Activated T-cell treated with anti-CD3 and anti-CD28 coated beads for 4 hours (primary cell): ENCODE data around the gene FAT2.

Experiments
- DNase-seq: peaks from one replicate; pipeline ENCODE4 v3.0.0-alpha.2; 2020

FAT2 gene, protein sequence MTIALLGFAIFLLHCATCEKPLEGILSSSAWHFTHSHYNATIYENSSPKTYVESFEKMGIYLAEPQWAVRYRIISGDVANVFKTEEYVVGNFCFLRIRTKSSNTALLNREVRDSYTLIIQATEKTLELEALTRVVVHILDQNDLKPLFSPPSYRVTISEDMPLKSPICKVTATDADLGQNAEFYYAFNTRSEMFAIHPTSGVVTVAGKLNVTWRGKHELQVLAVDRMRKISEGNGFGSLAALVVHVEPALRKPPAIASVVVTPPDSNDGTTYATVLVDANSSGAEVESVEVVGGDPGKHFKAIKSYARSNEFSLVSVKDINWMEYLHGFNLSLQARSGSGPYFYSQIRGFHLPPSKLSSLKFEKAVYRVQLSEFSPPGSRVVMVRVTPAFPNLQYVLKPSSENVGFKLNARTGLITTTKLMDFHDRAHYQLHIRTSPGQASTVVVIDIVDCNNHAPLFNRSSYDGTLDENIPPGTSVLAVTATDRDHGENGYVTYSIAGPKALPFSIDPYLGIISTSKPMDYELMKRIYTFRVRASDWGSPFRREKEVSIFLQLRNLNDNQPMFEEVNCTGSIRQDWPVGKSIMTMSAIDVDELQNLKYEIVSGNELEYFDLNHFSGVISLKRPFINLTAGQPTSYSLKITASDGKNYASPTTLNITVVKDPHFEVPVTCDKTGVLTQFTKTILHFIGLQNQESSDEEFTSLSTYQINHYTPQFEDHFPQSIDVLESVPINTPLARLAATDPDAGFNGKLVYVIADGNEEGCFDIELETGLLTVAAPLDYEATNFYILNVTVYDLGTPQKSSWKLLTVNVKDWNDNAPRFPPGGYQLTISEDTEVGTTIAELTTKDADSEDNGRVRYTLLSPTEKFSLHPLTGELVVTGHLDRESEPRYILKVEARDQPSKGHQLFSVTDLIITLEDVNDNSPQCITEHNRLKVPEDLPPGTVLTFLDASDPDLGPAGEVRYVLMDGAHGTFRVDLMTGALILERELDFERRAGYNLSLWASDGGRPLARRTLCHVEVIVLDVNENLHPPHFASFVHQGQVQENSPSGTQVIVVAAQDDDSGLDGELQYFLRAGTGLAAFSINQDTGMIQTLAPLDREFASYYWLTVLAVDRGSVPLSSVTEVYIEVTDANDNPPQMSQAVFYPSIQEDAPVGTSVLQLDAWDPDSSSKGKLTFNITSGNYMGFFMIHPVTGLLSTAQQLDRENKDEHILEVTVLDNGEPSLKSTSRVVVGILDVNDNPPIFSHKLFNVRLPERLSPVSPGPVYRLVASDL (N-terminal part only)

DNA sequence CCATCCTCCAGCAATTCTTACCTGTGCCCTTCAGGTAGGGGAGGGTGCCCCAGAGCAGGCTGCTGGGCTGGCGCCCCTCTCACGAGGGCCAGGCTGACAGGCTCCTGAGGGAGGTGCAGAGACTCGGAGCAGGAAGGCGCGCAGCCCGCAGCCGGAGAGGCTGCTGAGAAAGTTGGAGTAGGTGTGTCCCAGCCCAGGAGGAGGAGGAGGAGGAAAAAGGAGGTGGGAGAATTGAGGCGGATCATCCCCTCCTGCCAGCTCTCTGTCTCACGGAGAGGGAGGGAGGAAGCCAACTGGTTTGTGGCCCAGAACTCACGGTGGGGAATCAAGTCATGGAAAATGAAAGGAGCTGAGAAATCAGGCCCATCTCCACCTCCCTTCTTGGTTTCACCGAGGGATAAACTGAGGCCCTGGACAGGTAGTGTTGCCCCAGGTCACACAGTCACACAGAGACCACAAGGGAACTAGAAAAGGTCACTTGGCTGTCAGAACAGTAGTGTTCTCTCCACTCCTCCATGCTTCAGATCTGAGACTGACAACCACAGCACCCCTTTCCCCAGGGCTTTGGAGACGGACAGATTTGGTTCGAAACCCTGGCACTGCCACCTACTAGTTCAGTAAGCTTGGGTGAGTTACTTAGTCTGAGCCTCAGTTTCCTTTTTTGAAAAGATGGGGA lies at the start of gene FAT2:
TSS of gene FAT2 (minus strand) at position 188 of the 676 bp plus-strand sequence. CDS start 22,400 bp downstream, outside the sequence.
- DNase-seq = no peak

DNA sequence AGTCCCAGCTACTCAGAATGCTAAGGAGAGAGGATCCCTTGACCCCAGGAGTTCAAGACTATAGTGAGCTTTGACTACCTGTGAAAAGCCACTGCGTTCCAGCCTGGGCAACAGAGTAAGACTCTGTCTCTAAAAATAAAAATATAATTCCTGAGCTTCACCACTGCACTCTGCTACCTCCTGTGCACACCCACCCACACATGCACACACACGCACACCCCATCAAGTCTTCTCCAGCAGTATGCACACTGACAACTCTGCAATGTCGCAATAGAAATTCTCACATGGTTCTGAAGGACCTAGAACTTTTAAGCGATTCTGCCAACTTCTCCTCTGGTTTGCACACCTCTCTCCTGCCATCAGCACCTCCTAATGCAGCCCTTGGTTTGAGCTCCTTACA lies 47.5 kb upstream of the FAT2 start:
- DNase-seq = no peak

DNA sequence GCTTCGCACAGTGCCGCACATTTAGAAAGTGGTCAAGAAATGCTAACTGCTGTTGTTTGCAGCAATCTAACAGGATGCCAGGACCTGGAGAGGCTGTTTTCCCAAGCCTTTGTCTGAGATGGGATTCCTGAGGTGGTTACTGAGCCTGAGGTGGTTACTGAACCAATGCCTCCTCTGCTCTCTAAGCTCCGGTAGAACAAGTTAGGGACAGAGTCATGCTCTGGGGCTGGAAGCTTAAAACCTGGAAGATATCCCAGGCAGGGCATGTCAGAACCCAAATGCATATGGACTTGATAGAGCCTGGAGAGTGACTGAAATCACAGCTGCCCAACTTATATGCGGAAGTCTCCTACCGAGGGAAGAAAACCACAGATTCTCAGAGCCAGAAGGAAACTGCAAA lies 46.5 kb upstream of the FAT2 start:
- DNase-seq = no peak

DNA sequence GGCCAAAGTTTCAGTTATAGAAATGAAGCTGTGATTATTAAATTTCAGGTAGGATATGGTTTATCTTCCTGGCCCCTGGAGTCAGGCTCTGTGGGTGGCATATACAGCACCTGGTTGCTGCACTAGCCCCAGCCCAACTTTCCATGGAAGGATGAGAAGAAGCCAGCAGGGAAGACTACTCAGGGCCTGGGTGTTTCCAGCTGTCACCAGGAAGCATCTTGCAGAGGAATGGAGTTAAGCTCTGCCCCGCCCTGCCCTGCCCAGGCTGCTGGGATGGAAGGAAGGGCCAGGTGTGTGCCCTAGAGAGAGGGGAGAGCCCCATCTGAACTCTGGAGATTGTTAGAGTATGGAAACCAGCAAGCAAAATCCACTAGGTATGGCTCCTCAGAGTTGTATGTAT lies 42.8 kb upstream of the FAT2 start:
- DNase-seq = no peak

DNA sequence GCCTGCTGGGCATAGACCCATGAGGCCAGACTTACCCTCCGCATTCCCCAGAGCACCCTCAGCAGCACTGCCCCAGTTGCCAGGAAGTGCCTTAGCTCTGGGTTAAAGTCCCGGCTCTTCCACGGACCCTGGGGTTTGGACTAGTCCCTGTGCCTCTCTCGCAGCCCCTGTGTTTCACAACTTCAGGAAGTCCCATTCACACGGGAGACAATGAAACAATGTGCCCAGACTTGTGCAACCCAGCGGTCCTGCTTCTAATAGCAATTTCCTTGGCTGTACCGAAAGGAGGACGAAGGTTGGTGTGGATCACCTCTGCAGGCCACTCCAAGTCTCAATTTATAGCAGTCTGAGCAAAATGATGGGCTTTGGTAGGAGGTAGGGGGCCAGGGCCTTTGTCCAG lies 41.8 kb upstream of the FAT2 start:
- DNase-seq = no peak

DNA sequence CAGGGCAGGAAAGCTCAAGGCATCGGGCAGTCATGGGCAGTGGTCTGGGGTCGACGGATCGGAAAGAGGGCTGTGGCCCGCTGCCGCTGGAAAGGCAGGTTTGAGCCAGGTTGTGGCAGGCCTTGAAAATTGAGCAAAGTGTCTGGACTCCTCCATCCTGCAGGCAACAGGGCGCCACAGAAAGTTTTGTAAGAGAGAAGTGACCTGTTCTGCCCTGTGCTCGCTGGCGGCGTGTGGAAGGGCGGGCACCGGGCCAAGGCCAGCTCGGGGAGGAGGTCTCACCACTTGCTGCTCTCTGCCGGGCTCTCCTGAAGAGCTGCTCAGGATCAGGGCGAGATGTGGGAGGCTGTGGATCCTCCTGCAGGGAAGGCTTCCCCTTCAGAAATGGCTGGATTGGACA lies 41.4 kb upstream of the FAT2 start:
- DNase-seq = no peak

DNA sequence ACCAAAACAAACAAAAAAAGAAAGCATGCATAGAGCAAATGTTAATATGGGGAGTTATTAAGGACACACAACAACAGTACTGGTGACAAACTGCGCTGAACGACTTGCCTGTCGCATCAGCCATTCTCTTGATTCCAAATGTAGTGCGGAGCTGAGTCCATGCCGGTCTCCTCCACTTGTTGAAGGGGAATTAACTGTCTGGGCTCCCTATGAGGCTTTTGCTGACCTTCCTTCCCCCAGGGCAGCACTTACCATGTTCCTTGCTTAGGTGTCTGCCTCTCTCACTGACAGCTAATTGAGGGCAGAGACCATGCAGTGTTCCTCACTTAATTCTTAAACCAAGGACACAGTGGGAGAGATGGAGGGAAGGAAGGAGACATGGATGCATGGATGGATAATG lies 40.8 kb upstream of the FAT2 start:
- no peak for DNase-seq

DNA sequence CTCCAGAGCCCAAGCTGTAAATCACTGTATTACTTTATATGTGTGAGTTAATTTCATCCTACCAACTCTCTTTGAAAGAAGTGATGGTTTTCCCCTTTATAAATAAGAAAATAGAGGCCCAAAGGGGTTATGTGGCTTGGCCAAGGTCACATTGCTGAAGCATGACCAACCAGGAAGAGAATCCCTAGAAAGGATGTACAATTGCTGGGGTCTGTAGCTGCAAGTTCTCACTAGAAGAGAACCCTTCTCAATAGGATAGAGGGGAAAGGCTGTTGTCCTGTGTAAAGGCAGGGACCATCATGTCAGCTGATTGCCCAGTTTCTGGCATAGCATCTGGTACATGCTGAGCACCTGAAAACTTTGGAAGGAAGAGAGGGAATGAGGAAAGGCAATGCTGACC lies 39.0 kb upstream of the FAT2 start:
- DNase-seq = no peak

DNA sequence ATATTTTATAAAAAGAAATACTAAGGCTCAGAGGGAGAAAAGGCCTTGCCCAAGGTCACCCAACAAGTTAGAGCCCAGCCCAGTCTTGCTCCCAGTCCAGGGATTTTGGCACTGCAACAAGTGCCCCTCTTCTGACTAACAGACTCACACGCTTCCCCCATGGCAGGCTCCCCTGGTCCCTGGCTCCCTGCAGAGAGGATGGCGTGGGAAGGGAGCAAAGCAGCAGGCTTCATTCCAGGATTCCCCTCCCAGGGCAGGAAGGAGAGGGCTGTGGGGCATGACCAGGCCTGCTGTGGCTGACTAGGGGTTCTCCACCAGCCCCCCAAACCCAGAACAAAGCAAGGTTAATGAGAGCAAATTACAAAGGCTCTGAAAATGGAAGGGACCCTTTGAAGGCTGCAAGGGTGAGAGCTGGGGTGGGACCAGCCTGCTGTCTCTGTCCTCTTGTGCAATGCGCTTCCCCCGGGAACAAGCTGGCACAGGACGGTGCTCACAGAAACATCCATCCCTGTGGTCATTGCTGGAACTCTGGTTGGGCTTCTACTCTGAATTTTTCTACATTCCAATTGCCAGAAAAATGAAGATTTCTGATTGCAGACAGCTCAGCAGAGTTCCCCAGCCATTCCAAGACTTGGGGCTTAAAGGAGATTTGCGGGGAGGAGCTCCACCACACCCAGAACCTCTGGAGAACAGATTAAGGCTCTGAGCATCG lies 37.1 kb upstream of the FAT2 start:
- DNase-seq = no peak

DNA sequence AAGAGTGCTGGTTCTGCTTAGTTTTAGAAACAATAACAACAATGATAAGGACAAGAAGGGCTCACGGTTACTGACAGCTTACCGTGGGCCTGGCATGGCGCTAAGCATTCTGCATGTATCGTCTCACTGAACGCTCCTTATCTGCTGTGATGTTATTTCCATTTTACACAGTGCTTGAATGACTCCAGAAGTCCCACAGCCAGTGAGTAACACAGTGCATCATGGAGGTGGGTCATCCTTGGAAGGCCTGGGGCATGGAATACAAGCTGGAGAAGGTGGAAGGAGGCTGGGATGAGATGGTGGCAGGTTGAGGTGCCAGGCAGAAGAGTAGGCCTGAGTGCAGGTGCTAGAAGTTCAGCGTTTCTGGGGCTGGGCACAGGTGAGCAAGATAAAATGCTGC lies 36.5 kb upstream of the FAT2 start:
- no peak for DNase-seq

DNA sequence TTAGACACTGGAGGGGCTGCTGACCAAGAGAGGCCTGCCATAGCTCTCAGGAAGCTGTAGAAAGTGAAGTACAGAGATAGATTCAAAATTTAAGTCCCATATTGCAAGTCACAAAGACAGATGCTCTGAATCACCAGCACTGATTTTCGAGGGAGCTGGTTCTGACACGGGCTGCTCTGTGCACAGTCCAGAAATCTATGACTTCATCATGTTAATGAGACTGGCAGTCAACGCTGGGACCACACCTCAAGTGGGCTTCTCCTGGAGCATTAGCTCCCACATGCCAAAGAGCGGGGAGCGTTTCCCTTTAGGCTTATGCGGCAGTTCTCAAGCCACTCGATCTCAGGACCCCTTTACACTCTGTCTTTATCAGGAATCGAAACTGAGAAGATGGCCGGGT lies 34.2 kb upstream of the FAT2 start:
- DNase-seq = no peak

DNA sequence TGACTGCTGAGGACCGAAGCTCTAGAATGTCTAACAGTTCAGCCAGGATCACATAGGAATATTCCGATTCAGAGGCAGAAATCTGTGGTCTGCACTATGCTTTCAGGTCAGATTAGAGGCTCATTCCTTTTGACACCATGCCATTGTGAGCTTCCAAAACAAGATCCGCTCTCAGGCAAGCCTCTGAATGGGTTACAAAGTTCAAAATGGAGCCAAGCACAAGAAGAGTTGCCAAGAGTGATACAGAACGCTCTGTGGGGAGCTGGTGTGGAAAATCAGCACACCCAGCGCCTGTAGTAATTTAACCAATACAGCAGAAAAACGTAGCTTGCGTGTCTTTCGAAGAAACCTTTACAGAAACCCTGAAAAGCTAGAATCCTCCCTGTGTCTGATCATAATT lies 33.3 kb upstream of the FAT2 start:
- DNase-seq = no peak

DNA sequence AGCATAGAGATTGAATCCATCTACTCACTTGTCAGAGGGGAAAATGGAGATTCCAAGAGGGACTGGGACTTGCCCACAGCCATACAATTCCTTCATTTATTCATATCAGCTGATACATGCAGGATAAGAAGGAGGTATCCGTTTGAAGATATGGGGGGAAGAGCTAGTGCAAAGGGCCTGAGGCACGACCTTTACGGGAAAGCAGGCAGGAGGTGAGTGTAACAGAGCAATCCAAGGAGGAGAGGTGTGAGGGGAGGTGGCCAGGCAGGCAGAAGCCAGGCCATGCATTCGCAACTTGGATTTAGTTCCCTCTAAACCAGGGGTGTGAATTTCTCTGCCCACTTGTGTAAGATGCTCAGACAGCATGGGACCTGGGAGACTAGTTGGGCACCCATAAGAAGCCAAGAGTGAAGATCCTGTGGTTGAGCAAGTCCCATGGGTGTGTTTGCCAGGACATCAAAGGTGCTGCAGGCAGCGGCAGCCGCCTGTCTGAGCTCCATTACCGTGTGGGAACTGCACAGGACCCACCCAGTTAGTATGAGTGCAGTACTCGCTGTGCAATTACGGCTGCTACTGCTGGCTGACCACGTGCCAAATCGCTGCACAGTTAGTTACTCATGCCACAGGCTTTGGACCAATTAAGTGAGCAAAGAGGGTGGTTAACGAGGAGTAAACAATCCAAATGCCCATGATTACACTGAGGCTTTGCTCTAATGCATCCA lies 31.4 kb upstream of the FAT2 start:
- no peak for DNase-seq

DNA sequence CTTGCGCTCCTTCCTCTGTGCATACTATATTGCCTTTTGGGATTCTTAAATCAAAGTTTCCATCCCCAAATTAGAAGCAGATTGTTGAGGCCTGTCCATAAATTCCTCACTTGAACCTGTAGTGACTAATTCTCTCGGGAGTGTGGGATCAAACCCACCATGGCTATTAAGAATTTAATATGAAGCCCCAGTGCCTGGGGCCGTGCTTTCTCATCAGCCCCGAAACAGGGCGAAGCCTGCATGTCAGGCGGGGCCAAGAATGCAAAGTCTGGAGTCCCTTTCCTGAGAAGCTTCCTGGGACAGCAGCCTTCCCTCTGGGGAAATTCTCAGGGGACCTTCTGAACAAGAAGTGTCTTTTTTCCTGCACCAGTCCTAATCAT lies 29.3 kb upstream of the FAT2 start:
- no peak for DNase-seq

DNA sequence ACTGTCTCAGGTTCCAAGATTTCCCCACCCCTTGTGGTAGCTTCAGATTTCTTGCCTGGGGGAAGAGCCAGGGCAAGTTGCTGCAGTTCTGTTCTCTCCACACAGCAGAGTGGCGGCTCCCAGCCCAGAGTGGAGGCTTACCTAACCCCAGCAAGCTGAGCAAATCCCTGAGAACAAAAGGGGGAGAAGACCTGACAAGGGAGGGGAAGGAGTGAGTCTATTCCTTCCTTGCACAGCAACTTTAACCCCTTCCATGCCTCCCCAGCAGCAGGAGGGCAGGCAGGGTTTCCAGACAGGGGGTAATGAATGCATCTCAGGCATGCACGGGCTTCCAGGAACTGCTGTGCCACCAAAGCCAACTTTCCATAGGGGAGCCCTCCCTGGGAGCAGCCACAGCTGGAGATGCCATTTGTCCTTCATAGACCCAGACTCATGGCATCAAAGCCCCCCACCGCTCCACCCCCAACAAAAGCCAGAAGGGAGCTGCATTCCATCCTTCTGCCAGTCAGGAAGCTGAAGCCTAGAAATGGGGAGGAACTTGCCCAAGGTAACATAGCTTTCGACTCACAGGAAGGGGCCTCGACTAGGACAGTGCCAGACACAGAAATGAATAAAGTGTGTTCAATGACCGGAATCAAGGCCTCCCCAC lies 28.8 kb upstream of the FAT2 start:
- DNase-seq = no peak

DNA sequence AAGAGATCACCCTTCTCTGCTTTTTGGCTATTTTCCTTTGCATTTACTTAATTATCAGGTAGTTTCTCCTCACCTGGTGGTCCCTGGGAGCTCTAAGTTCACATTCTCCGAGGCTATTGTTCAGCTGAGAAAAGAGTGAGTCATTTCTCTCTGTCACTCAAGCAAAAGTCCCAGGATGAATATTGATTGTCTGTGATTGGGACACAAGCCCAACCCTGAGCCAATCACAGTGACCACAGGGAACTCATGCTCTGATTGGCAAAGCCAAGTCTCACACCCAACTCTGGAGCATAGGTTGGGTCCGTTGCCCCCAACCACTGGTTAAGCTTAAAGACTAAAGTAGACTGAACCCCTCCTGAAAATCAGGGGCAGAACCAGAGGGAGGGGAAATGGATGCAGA lies 27.8 kb upstream of the FAT2 start:
- DNase-seq = no peak

DNA sequence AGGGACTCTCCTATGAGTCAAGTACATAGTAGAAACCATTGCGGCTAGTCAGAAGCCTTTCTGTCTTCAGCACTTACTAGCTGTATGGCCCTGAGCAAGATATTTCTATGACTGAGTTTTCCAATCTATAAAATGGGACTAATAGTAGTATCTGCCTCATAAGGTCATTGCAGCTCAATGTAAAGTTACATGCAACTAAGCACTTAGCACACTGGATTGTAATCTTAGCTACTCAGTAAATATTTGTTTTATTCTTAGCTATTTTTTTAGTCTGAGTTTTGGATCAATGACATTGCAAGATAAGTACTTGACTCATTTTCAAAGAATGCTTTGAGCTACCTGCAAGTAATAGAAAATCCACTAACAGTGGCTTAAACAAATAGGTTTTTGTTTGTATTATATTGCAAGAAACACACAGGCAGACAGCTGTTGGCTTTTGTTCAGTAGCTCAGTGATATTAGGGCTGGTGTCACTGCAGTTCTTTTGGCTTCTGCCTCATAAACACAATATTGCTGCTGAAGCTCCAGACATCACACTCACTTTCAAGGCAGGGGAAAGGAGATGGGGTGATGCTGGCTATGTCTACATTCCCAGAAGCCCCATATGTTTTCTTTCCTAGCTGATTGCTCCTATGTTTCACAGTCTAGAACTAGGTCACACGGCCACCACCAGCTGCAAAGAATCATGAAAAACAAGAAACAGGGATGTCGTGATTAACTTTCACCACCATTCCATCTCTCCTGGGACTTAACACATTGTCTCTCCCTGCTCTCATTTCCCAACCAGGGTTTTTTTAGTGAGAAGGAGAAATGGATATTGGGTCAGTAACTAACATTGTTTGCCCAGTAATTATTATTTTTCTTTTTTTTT lies 26.9 kb upstream of the FAT2 start:
- no peak for DNase-seq

DNA sequence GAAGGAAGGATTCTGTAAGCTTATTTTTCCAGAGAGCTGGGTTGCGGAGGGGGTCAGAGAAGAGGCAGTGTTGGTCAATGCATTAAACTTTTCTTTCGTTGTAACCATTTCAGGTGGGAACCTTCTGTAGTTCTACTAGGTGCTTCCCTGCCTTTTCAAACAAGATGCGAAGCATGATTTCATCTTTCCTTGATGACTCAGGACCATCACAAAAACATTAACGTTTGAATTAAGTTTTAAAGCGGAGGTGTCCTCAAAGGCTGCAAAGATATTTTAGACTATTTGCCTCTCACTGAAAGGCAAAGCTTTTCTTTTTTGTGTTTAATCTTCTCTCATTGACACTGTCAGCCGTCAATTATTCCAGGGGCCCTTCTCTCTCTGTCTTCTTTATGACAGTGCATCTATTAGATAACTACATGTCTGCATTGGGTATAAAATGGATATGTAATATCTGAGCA lies 26.3 kb upstream of the FAT2 start:
- DNase-seq = no peak

DNA sequence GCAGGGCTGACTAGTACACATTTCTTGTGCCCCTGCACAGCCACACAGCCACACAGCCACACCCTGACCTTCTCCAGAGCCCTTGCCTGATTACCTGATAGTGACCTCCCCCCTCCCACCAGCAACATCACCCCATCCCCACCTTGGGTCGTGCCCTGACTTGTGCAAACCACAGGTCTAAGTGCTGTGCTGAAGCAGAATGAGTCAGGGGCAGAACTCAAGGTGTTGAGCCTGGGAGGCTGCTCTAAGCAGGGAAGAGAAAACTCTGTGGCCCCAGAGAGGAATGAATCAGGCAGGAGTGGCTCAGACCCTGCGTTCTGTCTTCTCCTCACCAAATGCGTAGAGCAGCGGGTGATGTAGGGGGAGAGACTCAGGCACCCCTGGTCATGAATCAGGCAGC lies 24.3 kb upstream of the FAT2 start:
- no peak for DNase-seq

DNA sequence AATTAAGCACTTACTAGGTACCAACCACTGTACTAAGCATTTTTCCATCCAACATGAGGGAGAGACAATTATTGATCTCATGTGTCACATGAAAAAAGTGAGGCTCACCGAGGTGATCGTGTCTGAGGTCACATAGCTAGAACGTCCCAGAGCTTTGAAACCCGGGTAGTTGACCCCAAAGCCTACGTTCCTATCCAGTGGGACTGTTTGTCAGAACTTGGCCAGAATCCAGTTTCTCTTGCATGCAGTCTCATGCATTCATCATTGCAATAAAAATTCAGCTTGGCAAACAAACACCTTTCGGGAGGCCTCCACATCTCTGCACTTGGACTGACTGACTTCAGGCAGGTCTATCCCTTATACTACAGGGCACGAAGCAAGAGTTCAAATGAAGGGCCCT lies 23.4 kb upstream of the FAT2 start:
- no peak for DNase-seq
